DND-41 (cell line): Measurements from ENCODE around the gene LRRIQ1.

Experiments
- EZH2 ChIP-seq: IDR thresholded peaks from 3 replicates; pipeline ENCODE4 v1.6.1; 2012; ENCODE audit warnings: borderline replicate concordance, low read depth, mild to moderate bottlenecking, moderate library complexity, low read length, inconsistent platforms; ENCODE audit not compliant: severe bottlenecking
- TF ChIP-seq, protein P1 (sequence below): IDR thresholded peaks from 2 replicates; pipeline ENCODE4 v1.5.1; 2012; ENCODE audit warnings: borderline replicate concordance, low read length, moderate library complexity, mild to moderate bottlenecking; ENCODE audit not compliant: poor library complexity, severe bottlenecking; ENCODE audit errors: extremely low read depth

DNA sequence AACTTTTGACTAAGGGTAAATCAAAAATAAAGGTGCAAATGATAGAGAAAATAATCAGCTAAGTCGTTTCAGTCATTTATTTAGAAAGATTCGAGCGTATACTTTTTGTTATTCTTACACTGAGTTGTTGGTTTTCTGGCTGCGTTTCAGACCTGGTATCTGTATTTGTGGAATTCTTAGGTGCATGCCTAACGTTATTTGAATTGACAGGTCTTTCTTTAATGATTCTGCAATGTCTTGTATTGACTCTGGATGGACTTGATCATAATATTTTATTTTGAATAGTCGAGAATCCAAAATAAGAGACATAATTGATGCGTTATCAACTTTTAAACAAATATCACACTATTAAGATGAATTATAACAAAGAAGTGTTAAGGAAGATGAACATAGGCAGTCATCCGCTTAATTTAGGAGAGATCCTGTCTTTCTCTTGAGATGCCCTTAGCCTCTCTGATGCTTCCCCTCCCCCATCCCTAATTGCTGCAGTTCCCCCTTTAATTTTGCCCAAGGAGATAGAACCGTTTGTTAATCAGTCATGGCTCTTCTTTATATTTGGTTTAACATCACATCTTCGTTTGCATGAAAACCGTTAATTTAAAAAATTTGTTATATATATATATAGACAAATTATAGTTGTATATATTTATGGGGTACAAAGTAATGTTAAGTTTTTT lies 245.6 kb downstream of the LRRIQ1 start:
- TF ChIP-seq, protein P1, sequence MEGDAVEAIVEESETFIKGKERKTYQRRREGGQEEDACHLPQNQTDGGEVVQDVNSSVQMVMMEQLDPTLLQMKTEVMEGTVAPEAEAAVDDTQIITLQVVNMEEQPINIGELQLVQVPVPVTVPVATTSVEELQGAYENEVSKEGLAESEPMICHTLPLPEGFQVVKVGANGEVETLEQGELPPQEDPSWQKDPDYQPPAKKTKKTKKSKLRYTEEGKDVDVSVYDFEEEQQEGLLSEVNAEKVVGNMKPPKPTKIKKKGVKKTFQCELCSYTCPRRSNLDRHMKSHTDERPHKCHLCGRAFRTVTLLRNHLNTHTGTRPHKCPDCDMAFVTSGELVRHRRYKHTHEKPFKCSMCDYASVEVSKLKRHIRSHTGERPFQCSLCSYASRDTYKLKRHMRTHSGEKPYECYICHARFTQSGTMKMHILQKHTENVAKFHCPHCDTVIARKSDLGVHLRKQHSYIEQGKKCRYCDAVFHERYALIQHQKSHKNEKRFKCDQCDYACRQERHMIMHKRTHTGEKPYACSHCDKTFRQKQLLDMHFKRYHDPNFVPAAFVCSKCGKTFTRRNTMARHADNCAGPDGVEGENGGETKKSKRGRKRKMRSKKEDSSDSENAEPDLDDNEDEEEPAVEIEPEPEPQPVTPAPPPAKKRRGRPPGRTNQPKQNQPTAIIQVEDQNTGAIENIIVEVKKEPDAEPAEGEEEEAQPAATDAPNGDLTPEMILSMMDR, result no peak
- TF ChIP-seq EZH2, result no peak
